DOHH2 (cell line): ENCODE data around the gene TPCN1.
A peak's percentile ranks its signal among the peaks of the same experiment; 100 is the strongest.

Source experiments
- H3F3A ChIP-seq: fragments of 200-600 bp; sonication (generic), shearing (Covaris generic); 2 replicates; pipeline ENCODE4 v1.6.0; 2016; ENCODE audit warnings: antibody characterized with exemption, mild to moderate bottlenecking; ENCODE audit not compliant: control insufficient read depth, insufficient read depth
- H3K27ac ChIP-seq: fragments of 200-600 bp; sonication (generic); 2 replicates; pipeline ENCODE4 v1.5.1; 2014; ENCODE audit warnings: low read depth, mild to moderate bottlenecking, low read length, moderate library complexity
- H3K27me3 ChIP-seq: fragments of 200-600 bp; sonication (generic); 2 replicates; pipeline ENCODE4 v1.6.1; 2014; ENCODE audit warnings: mild to moderate bottlenecking, low read length, mixed read lengths; ENCODE audit not compliant: control insufficient read depth
- H3K36me3 ChIP-seq: fragments of 200-600 bp; sonication (generic); 2 replicates; pipeline ENCODE4 v1.6.1; 2014; ENCODE audit warnings: mild to moderate bottlenecking, low read length, moderate library complexity, mixed read lengths; ENCODE audit not compliant: control insufficient read depth
- H3K4me1 ChIP-seq: fragments of 200-600 bp; sonication (generic); 2 replicates; pipeline ENCODE4 v1.6.1; 2014; ENCODE audit warnings: mild to moderate bottlenecking, low read length, mixed read lengths; ENCODE audit not compliant: control insufficient read depth
- H3K4me2 ChIP-seq: fragments of 200-600 bp; sonication (generic); 2 replicates; pipeline ENCODE4 v1.6.0; 2014; ENCODE audit warnings: mild to moderate bottlenecking, low read length, moderate library complexity
- H3K4me3 ChIP-seq: fragments of 200-600 bp; sonication (generic); 2 replicates; pipeline ENCODE4 v1.5.1; 2014; ENCODE audit warnings: mild to moderate bottlenecking, low read length, mixed read lengths
- H3K79me2 ChIP-seq: fragments of 200-600 bp; sonication (generic); 2 replicates; pipeline ENCODE4 v1.6.1; 2014; ENCODE audit warnings: mild to moderate bottlenecking, low read length, mixed read lengths; ENCODE audit not compliant: control insufficient read depth
- H3K9me2 ChIP-seq: fragments of 200-600 bp; sonication (generic); replicated peaks from 2 replicates; pipeline ENCODE4 v1.6.1; 2014; ENCODE audit warnings: mild to moderate bottlenecking, low read length, mixed read lengths; ENCODE audit not compliant: control insufficient read depth
- H3K9me3 ChIP-seq: fragments of 200-600 bp; sonication (generic); 2 replicates; pipeline ENCODE4 v1.6.1; 2014; ENCODE audit warnings: antibody characterized with exemption, low read length, mixed read lengths; ENCODE audit not compliant: control insufficient read depth, insufficient read depth
- H4K20me1 ChIP-seq: fragments of 200-600 bp; sonication (generic); 2 replicates; pipeline ENCODE4 v1.6.0; 2014; ENCODE audit warnings: low read depth, mild to moderate bottlenecking, antibody characterized with exemption, low read length, moderate library complexity; ENCODE audit not compliant: control insufficient read depth, insufficient read depth
- EZH2phosphoT487 ChIP-seq: fragments of 200-600 bp; sonication (generic); IDR thresholded peaks from 2 replicates; pipeline ENCODE4 v1.6.1; 2017; ENCODE audit warnings: borderline replicate concordance, mild to moderate bottlenecking, antibody characterized with exemption, low read length, moderate library complexity, mixed read lengths
- TF ChIP-seq, protein P1 (sequence below): fragments of 200-600 bp; sonication (generic); IDR thresholded peaks from one replicate; pipeline ENCODE4 v1.5.1; 2014; ENCODE audit warnings: antibody characterized with exemption, mild to moderate bottlenecking, low read depth, low read length; ENCODE audit not compliant: poor library complexity, severe bottlenecking

TPCN1 gene

DNA sequence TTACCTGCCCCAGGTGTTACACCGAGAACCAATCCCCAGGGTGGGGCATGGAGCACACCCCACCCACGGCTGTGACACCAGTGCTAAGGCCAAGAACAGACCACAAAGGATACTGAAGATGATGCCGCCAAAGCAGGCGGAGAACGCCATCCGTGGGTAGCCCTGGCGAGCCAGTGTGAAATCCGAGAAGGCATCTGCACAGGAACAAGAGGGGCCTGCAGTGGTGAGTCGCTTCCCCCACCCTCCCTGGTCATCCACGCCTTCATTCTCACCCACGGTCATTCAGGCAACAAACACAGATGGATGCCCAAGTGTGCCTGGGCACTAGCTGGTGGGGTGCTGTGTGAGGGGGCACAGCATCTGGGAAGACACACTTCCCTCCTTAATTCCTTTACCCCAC lies 85.1 kb downstream of the TPCN1 start:
- peaks cover 15% of the 10 kb centered on the region for H3K4me1 ChIP-seq
- no peak overlapping the region for H3K4me3 ChIP-seq
- H3K27ac ChIP-seq, result no peak overlapping the region
- TF ChIP-seq EZH2phosphoT487, result no peak
- TF ChIP-seq, protein P1, sequence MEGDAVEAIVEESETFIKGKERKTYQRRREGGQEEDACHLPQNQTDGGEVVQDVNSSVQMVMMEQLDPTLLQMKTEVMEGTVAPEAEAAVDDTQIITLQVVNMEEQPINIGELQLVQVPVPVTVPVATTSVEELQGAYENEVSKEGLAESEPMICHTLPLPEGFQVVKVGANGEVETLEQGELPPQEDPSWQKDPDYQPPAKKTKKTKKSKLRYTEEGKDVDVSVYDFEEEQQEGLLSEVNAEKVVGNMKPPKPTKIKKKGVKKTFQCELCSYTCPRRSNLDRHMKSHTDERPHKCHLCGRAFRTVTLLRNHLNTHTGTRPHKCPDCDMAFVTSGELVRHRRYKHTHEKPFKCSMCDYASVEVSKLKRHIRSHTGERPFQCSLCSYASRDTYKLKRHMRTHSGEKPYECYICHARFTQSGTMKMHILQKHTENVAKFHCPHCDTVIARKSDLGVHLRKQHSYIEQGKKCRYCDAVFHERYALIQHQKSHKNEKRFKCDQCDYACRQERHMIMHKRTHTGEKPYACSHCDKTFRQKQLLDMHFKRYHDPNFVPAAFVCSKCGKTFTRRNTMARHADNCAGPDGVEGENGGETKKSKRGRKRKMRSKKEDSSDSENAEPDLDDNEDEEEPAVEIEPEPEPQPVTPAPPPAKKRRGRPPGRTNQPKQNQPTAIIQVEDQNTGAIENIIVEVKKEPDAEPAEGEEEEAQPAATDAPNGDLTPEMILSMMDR, result no peak
- H3F3A ChIP-seq, result no peaks in the 10 kb centered on the region
- no peak overlapping the region for H3K4me2 ChIP-seq
- no peaks in the 10 kb centered on the region for H3K27me3 ChIP-seq
- no peaks in the 10 kb centered on the region for H3K9me3 ChIP-seq
- H3K36me3 ChIP-seq, result no peaks in the 10 kb centered on the region
- H4K20me1 ChIP-seq, result no peaks in the 10 kb centered on the region
- H3K9me2 ChIP-seq, result no peaks in the 10 kb centered on the region
- H3K79me2 ChIP-seq, result no peaks in the 10 kb centered on the region

DNA sequence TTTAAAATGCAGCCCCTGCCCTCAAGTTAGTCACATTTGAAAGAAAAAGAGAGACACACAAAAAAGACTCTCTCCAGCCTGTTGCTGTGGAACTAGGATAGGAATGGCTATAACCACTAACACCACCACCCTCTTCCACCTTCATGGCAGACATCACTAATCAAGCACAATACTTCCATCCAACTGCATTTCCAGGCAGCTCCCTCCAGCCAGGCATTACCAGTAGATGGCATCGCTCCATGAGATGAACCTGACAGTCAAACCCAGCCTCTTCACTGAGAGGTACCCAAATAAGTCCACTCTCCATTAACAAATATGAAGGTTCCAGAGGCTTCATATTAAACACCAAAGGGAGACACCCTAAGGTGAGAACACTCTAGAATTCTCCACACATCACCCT lies 89.2 kb downstream of the TPCN1 start:
- Histone ChIP-seq H3K79me2 (no peaks in the 10 kb centered on the region), H3K27me3 (no peaks in the 10 kb centered on the region), H4K20me1 (no peaks in the 10 kb centered on the region), H3K4me2 (no peak overlapping the region), H3K9me2 (no peaks in the 10 kb centered on the region), H3K36me3 (peaks cover 6% of the 10 kb centered on the region; the same call in 1 of the 2 replicates), H3K4me1 (peaks cover 4% of the 10 kb centered on the region; the same call in 1 of the 2 replicates), H3K4me3 (no peak overlapping the region), H3K9me3 (no peaks in the 10 kb centered on the region), H3K27ac (no peak overlapping the region), H3F3A (no peaks in the 10 kb centered on the region)
- TF ChIP-seq EZH2phosphoT487, result no peak
- TF ChIP-seq, protein P1, result peak; percentile 27

DNA sequence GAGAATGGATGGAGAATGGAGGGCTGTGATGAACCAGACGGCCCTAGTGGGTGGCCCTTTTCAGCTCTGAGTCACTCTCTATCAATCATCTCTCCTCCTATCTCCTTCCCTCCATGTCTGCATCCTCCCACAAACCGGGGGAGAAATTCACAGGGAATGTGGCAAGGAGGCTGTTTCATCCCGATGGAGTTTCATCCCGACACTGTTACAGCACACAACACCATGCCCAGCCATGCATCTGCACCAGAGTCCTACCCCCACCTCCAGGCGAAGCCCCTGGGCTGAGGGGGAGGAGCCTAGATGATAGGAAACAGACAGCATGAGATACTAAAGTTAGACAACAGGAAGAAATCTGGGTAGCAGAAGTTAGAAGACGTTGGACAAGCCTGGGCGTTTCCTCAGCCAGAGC lies 92.9 kb downstream of the TPCN1 start:
- Histone ChIP-seq H3K4me2 (no peak overlapping the region), H3K9me3 (no peaks in the 10 kb centered on the region), H3K27me3 (no peaks in the 10 kb centered on the region), H3K27ac (no peak overlapping the region), H3K4me3 (no peak overlapping the region), H3K36me3 (peaks cover 20% of the 10 kb centered on the region), H3K79me2 (no peaks in the 10 kb centered on the region), H3K9me2 (no peaks in the 10 kb centered on the region), H4K20me1 (no peaks in the 10 kb centered on the region), H3F3A (no peaks in the 10 kb centered on the region), H3K4me1 (peaks cover 4% of the 10 kb centered on the region; the same call in 1 of the 2 replicates)
- no peak for TF ChIP-seq EZH2phosphoT487
- TF ChIP-seq, protein P1, result no peak

DNA sequence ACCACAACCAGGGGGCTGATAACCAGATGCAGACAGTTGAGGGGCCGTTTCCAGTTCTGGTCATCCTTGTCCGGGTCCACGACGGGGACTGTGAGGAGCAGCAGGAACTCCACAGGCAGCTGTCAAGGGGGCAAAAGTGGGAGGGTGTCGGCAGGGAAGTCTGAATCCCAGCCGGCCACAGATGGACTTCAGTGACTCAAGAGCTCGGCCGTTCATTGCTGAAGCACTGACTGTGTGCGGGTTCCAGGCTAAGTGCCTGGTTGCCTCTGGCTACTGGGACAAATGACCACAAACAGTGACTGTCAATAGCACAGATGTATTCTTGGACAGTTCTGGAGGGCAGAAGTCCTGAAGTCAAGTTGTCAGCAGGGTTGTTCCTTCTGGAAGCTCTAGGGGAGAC lies 94.1 kb downstream of the TPCN1 start:
- no peaks in the 10 kb centered on the region for H3K79me2 ChIP-seq

More for the DNA sequence above, 94.1 kb downstream of the TPCN1 start:
- Histone ChIP-seq H3K4me3 (no peak overlapping the region), H3K27ac (no peak overlapping the region), H3K9me3 (no peaks in the 10 kb centered on the region), H3K9me2 (no peaks in the 10 kb centered on the region), H4K20me1 (no peaks in the 10 kb centered on the region), H3F3A (no peaks in the 10 kb centered on the region), H3K27me3 (no peaks in the 10 kb centered on the region), H3K36me3 (peaks cover 20% of the 10 kb centered on the region), H3K4me2 (no peak overlapping the region), H3K4me1 (peaks cover 4% of the 10 kb centered on the region; the same call in 1 of the 2 replicates)
- TF ChIP-seq EZH2phosphoT487, result no peak
- TF ChIP-seq, protein P1, result no peak
